HepG2 (cell line): ENCODE results near the gene THRA. TPM values are rescaled to one million over a fixed set of nuclear protein-coding genes. Genes with fewer than 3 reads are reported as not detected.

Experiments used
- AGO2 ChIP-seq: fragments of 200-400 bp; formaldehyde crosslinking; optimal IDR thresholded peaks from 2 replicates; pipeline ENCODE3; 2017; ENCODE audit warnings: mild to moderate bottlenecking, low read depth, low read length, moderate library complexity
- ATF7 ChIP-seq, 2 experiments: fragments of 450-650 bp in 1 of 2; sonication (generic) in 1 of 2; formaldehyde crosslinking in 1 of 2; IDR thresholded peaks; 2 replicates each; pipeline versions ENCODE4 v1.4.0 to v1.6.1; 2016 to 2020; ENCODE audit warnings: antibody characterized with exemption in 1 of 2, mild to moderate bottlenecking in 1 of 2, missing genetic modification reagents in 1 of 2
- FOXP1 ChIP-seq, 2 experiments: fragments of 450-650 bp in 1 of 2; IDR thresholded peaks; 2 replicates each; pipeline ENCODE4 v1.6.1; 2017 to 2018; ENCODE audit warnings: antibody characterized with exemption in 1 of 2
- IRF9 ChIP-seq: sonication (generic); formaldehyde crosslinking; IDR thresholded peaks from 2 replicates; pipeline ENCODE4 v1.8.0; 2022; ENCODE audit warnings: missing genetic modification reagents, mild to moderate bottlenecking, borderline replicate concordance
- JDP2 ChIP-seq: sonication (generic); formaldehyde crosslinking; IDR thresholded peaks from 2 replicates; pipeline ENCODE4 v1.8.1; 2022; ENCODE audit warnings: missing genetic modification reagents, borderline replicate concordance
- KLF15 ChIP-seq: sonication (generic); formaldehyde crosslinking; IDR thresholded peaks from 2 replicates; pipeline ENCODE4 v1.8.1; 2023; ENCODE audit warnings: borderline replicate concordance, mild to moderate bottlenecking, inconsistent platforms, missing genetic modification reagents, mixed read lengths
- MIER2 ChIP-seq: IDR thresholded peaks from 2 replicates; pipeline ENCODE4 v1.6.1; 2016; ENCODE audit warnings: missing biosample characterization, missing genetic modification reagents
- PAF1 ChIP-seq: IDR thresholded peaks from 2 replicates; pipeline ENCODE4 v1.6.1; 2016; ENCODE audit warnings: missing genetic modification reagents, missing compliant biosample characterization
- RBAK ChIP-seq: sonication (generic); formaldehyde crosslinking; IDR thresholded peaks from 2 replicates; pipeline ENCODE4 v1.5.1; 2020; ENCODE audit warnings: mild to moderate bottlenecking, missing genetic modification reagents
- RFX1 ChIP-seq: fragments of 450-650 bp; IDR thresholded peaks from 2 replicates; pipeline ENCODE4 v1.6.1; 2017
- TBP ChIP-seq: sonication (generic); formaldehyde crosslinking; IDR thresholded peaks from 2 replicates; pipeline ENCODE4 v1.5.0; 2020; ENCODE audit warnings: missing genetic modification reagents
- TEAD2 ChIP-seq: sonication (generic); formaldehyde crosslinking; IDR thresholded peaks from 2 replicates; pipeline ENCODE4 v1.9.0; 2021; ENCODE audit warnings: missing genetic modification reagents
- TFDP1 ChIP-seq: IDR thresholded peaks from 2 replicates; pipeline ENCODE4 v1.6.1; 2016; ENCODE audit warnings: missing compliant biosample characterization, missing genetic modification reagents, borderline replicate concordance
- XRCC5 ChIP-seq: fragments of 200-400 bp; formaldehyde crosslinking; optimal IDR thresholded peaks from 2 replicates; pipeline ENCODE3; 2017; ENCODE audit warnings: mild to moderate bottlenecking, low read length
- YEATS2 ChIP-seq: sonication (generic); formaldehyde crosslinking; IDR thresholded peaks from 2 replicates; pipeline ENCODE4 v1.4.0; 2020; ENCODE audit warnings: missing genetic modification reagents, borderline replicate concordance
- ZNF10 ChIP-seq: sonication (generic); formaldehyde crosslinking; IDR thresholded peaks from 2 replicates; pipeline ENCODE4 v1.4.0; 2020; ENCODE audit warnings: mild to moderate bottlenecking, low read depth, missing genetic modification reagents, borderline replicate concordance
- ZNF207 ChIP-seq: fragments of 450-650 bp; IDR thresholded peaks from 2 replicates; pipeline ENCODE4 v1.6.1; 2016; ENCODE audit warnings: antibody characterized with exemption, borderline replicate concordance
- ZNF234 ChIP-seq: sonication (generic); formaldehyde crosslinking; conservative IDR thresholded peaks from 2 replicates; pipeline ENCODE4 v1.5.1; 2020; ENCODE audit warnings: mild to moderate bottlenecking, missing genetic modification reagents
- ZNF34 ChIP-seq: sonication (generic); formaldehyde crosslinking; IDR thresholded peaks from 2 replicates; pipeline ENCODE4 v1.4.0; 2020; ENCODE audit warnings: mild to moderate bottlenecking, missing genetic modification reagents, borderline replicate concordance
- ZNF496 ChIP-seq: sonication (generic); formaldehyde crosslinking; IDR thresholded peaks from 2 replicates; pipeline ENCODE4 v1.8.1; 2023; ENCODE audit warnings: mild to moderate bottlenecking, moderate library complexity, missing genetic modification reagents; ENCODE audit not compliant: insufficient replicate concordance
- ZNF546 ChIP-seq: sonication (generic); formaldehyde crosslinking; conservative IDR thresholded peaks from 2 replicates; pipeline ENCODE4 v1.8.1; 2023; ENCODE audit warnings: mild to moderate bottlenecking, missing genetic modification reagents
- ZNF562 ChIP-seq: sonication (generic); formaldehyde crosslinking; IDR thresholded peaks from 2 replicates; pipeline ENCODE4 v1.8.0; 2022; ENCODE audit warnings: missing genetic modification reagents, borderline replicate concordance
- ZNF615 ChIP-seq: sonication (generic); formaldehyde crosslinking; IDR thresholded peaks from 2 replicates; pipeline ENCODE4 v1.5.0; 2020; ENCODE audit warnings: mild to moderate bottlenecking, missing genetic modification reagents, borderline replicate concordance
- ZNF619 ChIP-seq: sonication (generic); formaldehyde crosslinking; IDR thresholded peaks from 2 replicates; pipeline ENCODE4 v1.4.0; 2020; ENCODE audit warnings: mild to moderate bottlenecking, missing genetic modification reagents
- ZNF703 ChIP-seq: sonication (generic); formaldehyde crosslinking; IDR thresholded peaks from 2 replicates; pipeline ENCODE4 v1.5.1; 2020; ENCODE audit warnings: missing genetic modification reagents, mild to moderate bottlenecking, moderate library complexity, borderline replicate concordance
- ZXDC ChIP-seq: sonication (generic); formaldehyde crosslinking; IDR thresholded peaks from 2 replicates; pipeline ENCODE4 v1.5.0; 2020; ENCODE audit warnings: mild to moderate bottlenecking, missing genetic modification reagents
- polyA plus RNA-seq, 8 experiments: library from polyadenylated mRNA; depleted of rRNA in 3 of 8; stranded (reverse) in 7 of 8; unstranded in 1 of 8; fragments of >200 nt; fragmentation: Illumina TruSeq in 4 of 8; extraction: Trizol in 4 of 8; gene quantifications; 2 replicates each; pipeline versions ENCODE4 v1.2.1 to v1.2.3, GENCODE V29; 2011 to 2016; ENCODE audit warnings: low read depth in 4 of 8, missing spikeins in 1 of 8, mixed read lengths in 1 of 8; ENCODE audit not compliant: insufficient read depth in 1 of 8
- total RNA-seq, 5 experiments: library from RNA; depleted of rRNA; stranded (reverse); fragments of >200 nt; fragmentation: Illumina TruSeq; extraction: Trizol; gene quantifications; 2 replicates each; pipeline ENCODE4 v1.2.3, GENCODE V29; 2016; ENCODE audit warnings: low read depth in 1 of 5

Gene THRA
- total and polyA plus RNA-seq, 2 of the 13 experiments (the other 11 are each of a cell fraction or from before 2014, with no cell fraction given) = 8.0 to 9.9 TPM

DNA sequence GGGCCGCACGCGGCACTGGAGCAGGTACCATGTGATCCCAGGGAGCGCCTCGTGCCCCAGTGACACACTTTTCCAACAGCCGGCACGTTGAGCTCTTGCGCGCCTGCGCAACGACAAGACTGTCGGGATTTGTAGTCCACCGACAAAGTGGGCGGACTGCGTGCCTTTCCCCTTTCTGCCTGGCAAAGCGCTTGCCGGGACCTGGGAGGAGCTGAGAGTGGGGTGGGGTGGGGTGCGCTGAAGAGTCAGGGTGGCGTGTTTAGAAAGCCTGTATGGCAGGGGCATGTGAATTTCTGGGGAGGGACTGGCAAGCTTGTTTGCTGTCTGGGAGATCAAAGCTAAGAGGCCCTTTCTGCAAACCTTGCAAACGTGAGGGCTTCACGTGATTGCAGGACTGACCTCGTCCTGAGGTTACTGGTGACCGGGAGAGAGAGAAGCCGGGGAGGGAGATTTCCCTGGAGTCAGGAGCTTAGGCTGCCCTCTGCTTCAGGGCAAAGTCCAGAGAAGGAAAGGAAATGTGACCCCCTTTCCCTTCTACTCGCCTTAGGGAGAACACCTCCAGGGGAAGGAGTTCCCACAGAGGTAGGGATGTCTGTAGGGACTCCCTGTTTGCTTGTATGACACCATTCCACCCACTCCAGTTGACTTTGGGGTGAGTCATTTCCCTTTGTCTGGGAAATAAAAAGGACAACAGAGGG lies 38.1 kb downstream of the THRA start (continued):
- TF ChIP-seq ZNF615 (CRISPR knock-in tag) = no peak; the same call in 1 of the 2 replicates
- TF ChIP-seq FOXP1 (IDR thresholded peaks at IDR 0.05) = peak; percentile 44
- TF ChIP-seq FOXP1 (CRISPR knock-in tag; IDR thresholded peaks at IDR 0.05) = peak; percentile 61; the same call in 1 of the 2 replicates
- TF ChIP-seq JDP2 (CRISPR knock-in tag) = peak; percentile 81; the same call in 1 of the 2 replicates
- no peak for TF ChIP-seq RFX1
- TF ChIP-seq ZNF10 (CRISPR knock-in tag) = no peak
- TF ChIP-seq MIER2 (CRISPR knock-in tag) = no peak
- no peak; the same call in 1 of the 2 replicates for TF ChIP-seq TEAD2 (CRISPR knock-in tag)
- TF ChIP-seq ATF7 (IDR thresholded peaks at IDR 0.05) = peak; percentile 57; the same call in 1 of the 2 replicates
- peak; percentile 92 for TF ChIP-seq ATF7 (CRISPR knock-in tag; IDR thresholded peaks at IDR 0.05)
- no peak for TF ChIP-seq AGO2
- TF ChIP-seq RBAK (CRISPR knock-in tag) = no peak; the same call in 1 of the 2 replicates
- TF ChIP-seq ZNF703 (CRISPR knock-in tag) = peak; percentile 99
- TF ChIP-seq ZXDC = peak; percentile 95
- TF ChIP-seq XRCC5 = peak; percentile 29
- TF ChIP-seq KLF15 = peak; percentile 99
- peak; percentile 67; the same call in 1 of the 2 replicates for TF ChIP-seq ZNF562 (CRISPR knock-in tag)
- peak; percentile 96; the same call in 1 of the 2 replicates for TF ChIP-seq ZNF619 (CRISPR knock-in tag)
- no peak for TF ChIP-seq PAF1 (CRISPR knock-in tag)
- TF ChIP-seq IRF9 (CRISPR knock-in tag) = peak; percentile 93; the same call in 1 of the 2 replicates
- TF ChIP-seq ZNF207 = no peak
- 0 out of 2 replicates have a peak, but pooled peaks have one; percentile 80 for TF ChIP-seq ZNF234 (CRISPR knock-in tag)
- TF ChIP-seq TFDP1 = peak; percentile 99
- TF ChIP-seq YEATS2 (CRISPR knock-in tag) = no peak
- TF ChIP-seq TBP (CRISPR knock-in tag) = no peak
- TF ChIP-seq ZNF546 (CRISPR knock-in tag) = peak; percentile 11; the same call in 1 of the 2 replicates
- TF ChIP-seq ZNF34 = peak; percentile 97
- no peak for TF ChIP-seq ZNF496 (CRISPR knock-in tag)
